Esophagus muscularis mucosa (tissue), 3 donors: ENCODE data around the gene SERTAD1.

ENCODE experiments used
- CTCF ChIP-seq, 3 experiments: fragments of 200-600 bp in 2 of 3; fragments of 450-650 bp in 1 of 3; sonication (generic) in 2 of 3; IDR thresholded peaks; one replicate each; pipeline ENCODE4 v1.5.1; 2017 to 2019; ENCODE audit warnings: antibody characterized with exemption in 3 of 3, mild to moderate bottlenecking in 2 of 3, moderate library complexity in 1 of 3
- POLR2A ChIP-seq: fragments of 450-650 bp; IDR thresholded peaks from one replicate; pipeline ENCODE4 v1.6.1; 2017; ENCODE audit warnings: antibody characterized with exemption, moderate library complexity, mild to moderate bottlenecking, low read depth

GRCh38 chr19:40444825-40445312 lies 19.1 kb upstream of the SERTAD1 start:
- no peak for TF ChIP-seq POLR2A
- TF ChIP-seq CTCF (IDR thresholded peaks at IDR 0.05), result peak in 2 of 3 experiments; percentile 50 to 53
